ENCODE measurements around the gene GAST. TPM values are rescaled to one million over a fixed set of nuclear protein-coding genes. Genes with fewer than 3 reads are reported as not detected.

The GAST gene
- total and polyA plus RNA-seq, 9 of the 15 experiments (the other 6 are each of a cell fraction or from before 2014, with no cell fraction given): not detected

GRCh38 chr17:41678411-41678906 is 33.7 kb upstream of the GAST start (continued):
- TF ChIP-seq, protein P1, sequence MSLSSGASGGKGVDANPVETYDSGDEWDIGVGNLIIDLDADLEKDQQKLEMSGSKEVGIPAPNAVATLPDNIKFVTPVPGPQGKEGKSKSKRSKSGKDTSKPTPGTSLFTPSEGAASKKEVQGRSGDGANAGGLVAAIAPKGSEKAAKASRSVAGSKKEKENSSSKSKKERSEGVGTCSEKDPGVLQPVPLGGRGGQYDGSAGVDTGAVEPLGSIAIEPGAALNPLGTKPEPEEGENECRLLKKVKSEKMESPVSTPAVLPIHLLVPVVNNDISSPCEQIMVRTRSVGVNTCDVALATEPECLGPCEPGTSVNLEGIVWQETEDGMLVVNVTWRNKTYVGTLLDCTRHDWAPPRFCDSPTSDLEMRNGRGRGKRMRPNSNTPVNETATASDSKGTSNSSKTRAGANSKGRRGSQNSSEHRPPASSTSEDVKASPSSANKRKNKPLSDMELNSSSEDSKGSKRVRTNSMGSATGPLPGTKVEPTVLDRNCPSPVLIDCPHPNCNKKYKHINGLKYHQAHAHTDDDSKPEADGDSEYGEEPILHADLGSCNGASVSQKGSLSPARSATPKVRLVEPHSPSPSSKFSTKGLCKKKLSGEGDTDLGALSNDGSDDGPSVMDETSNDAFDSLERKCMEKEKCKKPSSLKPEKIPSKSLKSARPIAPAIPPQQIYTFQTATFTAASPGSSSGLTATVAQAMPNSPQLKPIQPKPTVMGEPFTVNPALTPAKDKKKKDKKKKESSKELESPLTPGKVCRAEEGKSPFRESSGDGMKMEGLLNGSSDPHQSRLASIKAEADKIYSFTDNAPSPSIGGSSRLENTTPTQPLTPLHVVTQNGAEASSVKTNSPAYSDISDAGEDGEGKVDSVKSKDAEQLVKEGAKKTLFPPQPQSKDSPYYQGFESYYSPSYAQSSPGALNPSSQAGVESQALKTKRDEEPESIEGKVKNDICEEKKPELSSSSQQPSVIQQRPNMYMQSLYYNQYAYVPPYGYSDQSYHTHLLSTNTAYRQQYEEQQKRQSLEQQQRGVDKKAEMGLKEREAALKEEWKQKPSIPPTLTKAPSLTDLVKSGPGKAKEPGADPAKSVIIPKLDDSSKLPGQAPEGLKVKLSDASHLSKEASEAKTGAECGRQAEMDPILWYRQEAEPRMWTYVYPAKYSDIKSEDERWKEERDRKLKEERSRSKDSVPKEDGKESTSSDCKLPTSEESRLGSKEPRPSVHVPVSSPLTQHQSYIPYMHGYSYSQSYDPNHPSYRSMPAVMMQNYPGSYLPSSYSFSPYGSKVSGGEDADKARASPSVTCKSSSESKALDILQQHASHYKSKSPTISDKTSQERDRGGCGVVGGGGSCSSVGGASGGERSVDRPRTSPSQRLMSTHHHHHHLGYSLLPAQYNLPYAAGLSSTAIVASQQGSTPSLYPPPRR (CRISPR knock-in tag; IDR thresholded peaks at IDR 0.05; ENCODE audit: borderline replicate concordance): no peak
- peak in 1 of 2 experiments; percentile 98; a peak in 2 of 4 replicates for TF ChIP-seq CSDE1 (IDR thresholded peaks at IDR 0.05)
- TF ChIP-seq, protein P2, sequence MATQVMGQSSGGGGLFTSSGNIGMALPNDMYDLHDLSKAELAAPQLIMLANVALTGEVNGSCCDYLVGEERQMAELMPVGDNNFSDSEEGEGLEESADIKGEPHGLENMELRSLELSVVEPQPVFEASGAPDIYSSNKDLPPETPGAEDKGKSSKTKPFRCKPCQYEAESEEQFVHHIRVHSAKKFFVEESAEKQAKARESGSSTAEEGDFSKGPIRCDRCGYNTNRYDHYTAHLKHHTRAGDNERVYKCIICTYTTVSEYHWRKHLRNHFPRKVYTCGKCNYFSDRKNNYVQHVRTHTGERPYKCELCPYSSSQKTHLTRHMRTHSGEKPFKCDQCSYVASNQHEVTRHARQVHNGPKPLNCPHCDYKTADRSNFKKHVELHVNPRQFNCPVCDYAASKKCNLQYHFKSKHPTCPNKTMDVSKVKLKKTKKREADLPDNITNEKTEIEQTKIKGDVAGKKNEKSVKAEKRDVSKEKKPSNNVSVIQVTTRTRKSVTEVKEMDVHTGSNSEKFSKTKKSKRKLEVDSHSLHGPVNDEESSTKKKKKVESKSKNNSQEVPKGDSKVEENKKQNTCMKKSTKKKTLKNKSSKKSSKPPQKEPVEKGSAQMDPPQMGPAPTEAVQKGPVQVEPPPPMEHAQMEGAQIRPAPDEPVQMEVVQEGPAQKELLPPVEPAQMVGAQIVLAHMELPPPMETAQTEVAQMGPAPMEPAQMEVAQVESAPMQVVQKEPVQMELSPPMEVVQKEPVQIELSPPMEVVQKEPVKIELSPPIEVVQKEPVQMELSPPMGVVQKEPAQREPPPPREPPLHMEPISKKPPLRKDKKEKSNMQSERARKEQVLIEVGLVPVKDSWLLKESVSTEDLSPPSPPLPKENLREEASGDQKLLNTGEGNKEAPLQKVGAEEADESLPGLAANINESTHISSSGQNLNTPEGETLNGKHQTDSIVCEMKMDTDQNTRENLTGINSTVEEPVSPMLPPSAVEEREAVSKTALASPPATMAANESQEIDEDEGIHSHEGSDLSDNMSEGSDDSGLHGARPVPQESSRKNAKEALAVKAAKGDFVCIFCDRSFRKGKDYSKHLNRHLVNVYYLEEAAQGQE (IDR thresholded peaks at IDR 0.05; ENCODE audit: borderline replicate concordance): no peak
- TF ChIP-seq, protein P2 (CRISPR knock-in tag; IDR thresholded peaks at IDR 0.05; ENCODE audit: low read depth): 0 out of 2 replicates have a peak, but pooled peaks have one; percentile 69
- TF ChIP-seq ZNF212 (CRISPR knock-in tag; IDR thresholded peaks at IDR 0.05): peak; percentile 94
- no peak; the same call in 1 of the 2 replicates for TF ChIP-seq ZNF668 (CRISPR knock-in tag; IDR thresholded peaks at IDR 0.05)
- no peak for TF ChIP-seq MEIS2 (IDR thresholded peaks at IDR 0.05; ENCODE audit: partially characterized antibody)
- TF ChIP-seq HBP1 (CRISPR knock-in tag; IDR thresholded peaks at IDR 0.05): peak; percentile 100
- no peak for TF ChIP-seq ZNF174 (CRISPR knock-in tag; IDR thresholded peaks at IDR 0.05)
- TF ChIP-seq HDAC2 (IDR thresholded peaks at IDR 0.05): no peak
- TF ChIP-seq JUND (IDR thresholded peaks at IDR 0.05; ENCODE audit: borderline replicate concordance, low read depth, low read length): no peak; the same call in 1 of the 2 replicates
- no peak; the same call in 2 of the 3 replicates for TF ChIP-seq JUND (tag; IDR thresholded peaks at IDR 0.05; ENCODE audit: borderline replicate concordance, low read depth, low read length)
